Parathyroid adenoma (tissue), 2 donors: ENCODE results near the gene MTHFD2L.
"Not testable (repeated sequence)": the region's sequence is repeated elsewhere in the genome, so short reads cannot be mapped to it uniquely, and the experiment has no call there.

ENCODE experiments used
- H2AFZ ChIP-seq: fragments of 300-600 bp; sonication (generic); one replicate; pipeline ENCODE4 v1.7.0; 2017; ENCODE audit warnings: antibody characterized with exemption, mild to moderate bottlenecking
- H3K27ac ChIP-seq: fragments of 300-600 bp; sonication (generic); one replicate; pipeline ENCODE4 v1.7.0; 2017
- H3K27me3 ChIP-seq: fragments of 300-600 bp; sonication (generic); one replicate; pipeline ENCODE4 v1.7.0; 2017; ENCODE audit warnings: low read length; ENCODE audit not compliant: control insufficient read depth, insufficient read depth
- H3K36me3 ChIP-seq: fragments of 300-600 bp; sonication (generic); one replicate; pipeline ENCODE4 v1.7.0; 2017; ENCODE audit warnings: low read length; ENCODE audit not compliant: control insufficient read depth, insufficient read depth
- H3K4me1 ChIP-seq: fragments of 300-600 bp; sonication (generic); one replicate; pipeline ENCODE4 v1.7.0; 2017; ENCODE audit warnings: control low read depth
- H3K4me2 ChIP-seq: fragments of 300-600 bp; sonication (generic); one replicate; pipeline ENCODE4 v1.7.0; 2017; ENCODE audit warnings: low read length
- H3K4me3 ChIP-seq: fragments of 300-600 bp; sonication (generic); one replicate; pipeline ENCODE4 v1.7.0; 2017; ENCODE audit warnings: low read depth, low read length
- H3K79me2 ChIP-seq: fragments of 300-600 bp; sonication (generic); one replicate; pipeline ENCODE4 v1.7.0; 2017; ENCODE audit warnings: control low read depth
- H3K9ac ChIP-seq: fragments of 300-600 bp; sonication (generic); one replicate; pipeline ENCODE4 v1.7.0; 2017; ENCODE audit warnings: mild to moderate bottlenecking
- H3K9me3 ChIP-seq: fragments of 300-600 bp; sonication (generic); one replicate; pipeline ENCODE4 v1.7.0; 2017; ENCODE audit warnings: low read length; ENCODE audit not compliant: control insufficient read depth
- CTCF ChIP-seq: fragments of 300-600 bp; sonication (generic); IDR thresholded peaks from one replicate; pipeline ENCODE4 v1.7.0; 2017; ENCODE audit warnings: antibody characterized with exemption, mild to moderate bottlenecking
- donor health status: primary hyperparathyroidism.

The MTHFD2L gene

GRCh38 chr4:74206088-74206825 lies 48.3 kb downstream of the MTHFD2L start:
- Histone ChIP-seq H3K4me3 (no peak overlapping the region), H3K79me2 (no peaks in the 10 kb centered on the region), H3K4me2 (no peak overlapping the region), H3K36me3 (no peaks in the 10 kb centered on the region), H3K9me3 (no peaks in the 10 kb centered on the region), H3K27ac (no peak overlapping the region), H3K9ac (no peak overlapping the region), H2AFZ (no peak overlapping the region), H3K27me3 (no peaks in the 10 kb centered on the region), H3K4me1 (no peaks in the 10 kb centered on the region)
- no peak for TF ChIP-seq CTCF

- not testable (repeated sequence) for H3K79me2 ChIP-seq
- peak overlapping the region; percentile 11 for H2AFZ ChIP-seq
These were observed 56.7 kb downstream of the MTHFD2L start for GRCh38 chr4:74214457-74215159.

DNA sequence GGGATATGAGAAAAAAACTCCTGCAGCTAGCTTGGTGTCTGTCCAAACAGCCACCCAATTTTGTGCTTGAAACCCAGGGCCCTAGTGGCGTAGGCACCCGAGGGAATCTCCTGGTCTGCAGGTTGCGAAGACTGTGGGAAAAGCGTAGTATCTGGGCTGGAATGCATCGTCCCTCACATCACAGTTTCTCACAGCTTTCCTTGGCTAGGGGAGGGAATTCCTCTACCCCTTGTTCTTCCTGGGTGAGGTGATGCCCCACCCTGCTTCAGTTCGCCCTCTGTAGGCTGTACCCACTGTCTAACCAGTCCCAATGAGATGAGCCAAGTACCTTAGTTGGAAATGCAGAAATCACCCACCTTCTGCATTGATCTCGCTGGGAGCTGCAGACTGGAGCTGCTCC lies 57.3 kb downstream of the MTHFD2L start:
- H3K36me3 ChIP-seq, H3K27me3 ChIP-seq, H3K79me2 ChIP-seq, H3K27ac ChIP-seq, H3K4me2 ChIP-seq, H3K4me3 ChIP-seq, H3K9me3 ChIP-seq, H3K4me1 ChIP-seq, H3K9ac ChIP-seq, H2AFZ ChIP-seq: not testable (repeated sequence)

More at GRCh38 chr4:74214457-74215159, 56.7 kb downstream of the MTHFD2L start:
- H3K4me3 ChIP-seq, H3K27ac ChIP-seq, H3K9ac ChIP-seq, H3K9me3 ChIP-seq, H3K36me3 ChIP-seq, H3K4me1 ChIP-seq, H3K27me3 ChIP-seq, H3K4me2 ChIP-seq: not testable (repeated sequence)

GRCh38 chr4:74217365-74217764 lies 59.4 kb downstream of the MTHFD2L start:
- no peaks in the 10 kb centered on the region for H3K9me3 ChIP-seq
- no peaks in the 10 kb centered on the region for H3K79me2 ChIP-seq
- no peak overlapping the region for H3K9ac ChIP-seq
- H3K4me2 ChIP-seq, result no peak overlapping the region
- H3K36me3 ChIP-seq, result no peaks in the 10 kb centered on the region
- H3K27ac ChIP-seq, result no peak overlapping the region
- H3K27me3 ChIP-seq, result no peaks in the 10 kb centered on the region
- no peak overlapping the region for H3K4me3 ChIP-seq
- H2AFZ ChIP-seq, result no peak overlapping the region
- TF ChIP-seq CTCF, result no peak
- peaks cover 2% of the 10 kb centered on the region for H3K4me1 ChIP-seq

GRCh38 chr4:74218201-74218600 lies 60.3 kb downstream of the MTHFD2L start:
- Histone ChIP-seq H3K9ac (no peak overlapping the region), H3K4me3 (no peak overlapping the region), H2AFZ (no peak overlapping the region), H3K4me1 (peaks cover 2% of the 10 kb centered on the region), H3K79me2 (no peaks in the 10 kb centered on the region), H3K4me2 (no peak overlapping the region), H3K9me3 (no peaks in the 10 kb centered on the region), H3K27me3 (no peaks in the 10 kb centered on the region), H3K27ac (no peak overlapping the region), H3K36me3 (no peaks in the 10 kb centered on the region)
- no peak for TF ChIP-seq CTCF
